ENCODE data around the gene NBEA. TPM values are rescaled to one million over a fixed set of nuclear protein-coding genes. Genes with fewer than 3 reads are reported as not detected.

Gene NBEA
- total and polyA plus RNA-seq, 8 donors: 5.9 to 14.1 (median 11.3) TPM

GRCh38 chr13:35498231-35498630 lies 556.2 kb downstream of the NBEA start:
- H3K9me3 ChIP-seq: peaks cover 0 to 7% of the 10 kb centered on the region in 2 donors
- no peaks in the 10 kb centered on the region for H3K4me1 ChIP-seq
- ATAC-seq (no peak), DNase-seq (no peak)
- H3K27me3 ChIP-seq: no peaks in the 10 kb centered on the region
- H3K36me3 ChIP-seq: no peaks in the 10 kb centered on the region
- no peak overlapping the region for H3K4me3 ChIP-seq
- intact Hi-C loops (cut with DNase I): no loop called here
- no peak for TF ChIP-seq CTCF (IDR thresholded peaks at IDR 0.05)
- H3K27ac ChIP-seq: no peak overlapping the region

- intact Hi-C loops (cut with DNase I): no loop called here
- ATAC-seq (peak; percentile 94), DNase-seq (no peak)
- Histone ChIP-seq H3K36me3 (no peaks in the 10 kb centered on the region), H3K9me3 (peaks cover 0 to 7% of the 10 kb centered on the region in 2 donors), H3K4me3 (no peak overlapping the region), H3K27ac (no peak overlapping the region), H3K27me3 (no peaks in the 10 kb centered on the region), H3K4me1 (no peaks in the 10 kb centered on the region)
- no peak for TF ChIP-seq CTCF (IDR thresholded peaks at IDR 0.05)
Observed at GRCh38 chr13:35499196-35499662, 557.2 kb downstream of the NBEA start.

GRCh38 chr13:35499676-35500075 lies 557.6 kb downstream of the NBEA start:
- Histone ChIP-seq H3K27ac (no peak overlapping the region), H3K4me3 (no peak overlapping the region), H3K9me3 (peaks cover 0 to 5% of the 10 kb centered on the region in 2 donors), H3K36me3 (no peaks in the 10 kb centered on the region), H3K4me1 (no peaks in the 10 kb centered on the region), H3K27me3 (no peaks in the 10 kb centered on the region)
- ATAC-seq (no peak), DNase-seq (peak in 1 of 4 donors; percentile 13)
- no peak for TF ChIP-seq CTCF (IDR thresholded peaks at IDR 0.05)
- intact Hi-C loops (cut with DNase I): no loop called here

GRCh38 chr13:35500144-35500543 lies 558.1 kb downstream of the NBEA start:
- intact Hi-C loops (cut with DNase I): no loop called here
- Histone ChIP-seq H3K36me3 (no peaks in the 10 kb centered on the region), H3K4me1 (no peaks in the 10 kb centered on the region), H3K4me3 (no peak overlapping the region), H3K9me3 (peaks cover 0 to under 1% of the 10 kb centered on the region in 2 donors), H3K27ac (no peak overlapping the region), H3K27me3 (no peaks in the 10 kb centered on the region)
- DNase-seq: no peak
- no peak for TF ChIP-seq CTCF (IDR thresholded peaks at IDR 0.05)
- ATAC-seq: no peak

- ATAC-seq (no peak), DNase-seq (no peak)
- Histone ChIP-seq H3K9me3 (no peaks in the 10 kb centered on the region), H3K36me3 (no peaks in the 10 kb centered on the region), H3K4me1 (no peaks in the 10 kb centered on the region), H3K27ac (no peak overlapping the region), H3K27me3 (no peaks in the 10 kb centered on the region), H3K4me3 (no peak overlapping the region)
- intact Hi-C loops (cut with DNase I): no loop called here
- no peak for TF ChIP-seq CTCF (IDR thresholded peaks at IDR 0.05)
Observed at GRCh38 chr13:35501661-35502235, 559.7 kb downstream of the NBEA start.
